ENCODE data around the gene LSAMP. TPM values are rescaled to one million over a fixed set of nuclear protein-coding genes. Genes with fewer than 3 reads are reported as not detected.

The LSAMP gene
- total and polyA plus RNA-seq, 2 of the 13 experiments (the other 11 are each of a cell fraction or from before 2014, with no cell fraction given), result not detected

GRCh38 chr3:116238846-116239565, 206.3 kb downstream of the LSAMP start:
- no peaks in the 10 kb centered on the region for H3K9me3 ChIP-seq (ENCODE audit: low read length)
- in situ Hi-C loops (cut with HindIII; ENCODE audit: extremely low pct_ligation_motif_present, low pct_unique_long_range_greater_than_20kb), result no loop called here
- CTCF ChIA-PET (ENCODE audit: low intra/inter-chr PET ratio, low total read pairs), result no interaction called here

More at GRCh38 chr3:116238846-116239565, 206.3 kb downstream of the LSAMP start:
- Histone ChIP-seq H3K27ac (ENCODE audit: extremely low read length, insufficient read depth, low read length) (no peak overlapping the region), H3K4me2 (ENCODE audit: low read depth, low read length) (no peak overlapping the region), H4K20me1 (ENCODE audit: insufficient read depth, low read length) (no peaks in the 10 kb centered on the region), H3K4me3 (replicated peaks in 1 of 3; ENCODE audit: insufficient read depth in 1 of 3, low read depth in 2 of 3, low read length in 3 of 3) (no peak overlapping the region), H3K36me3 (replicated peaks in 1 of 2; ENCODE audit: control insufficient read depth in 1 of 2, insufficient read depth in 2 of 2, low read length in 2 of 2) (no peaks in the 10 kb centered on the region), H2AFZ (ENCODE audit: low read length) (no peak overlapping the region), H3K4me1 (ENCODE audit: insufficient read depth, low read length) (no peaks in the 10 kb centered on the region), H3K9ac (ENCODE audit: insufficient read depth, low read depth, low read length) (no peak overlapping the region), H3K27me3 (ENCODE audit: control insufficient read depth in 1 of 2, insufficient read depth in 2 of 2, low read length in 2 of 2) (no peaks in the 10 kb centered on the region; a peak in 1 of 5 replicates), H3K79me2 (ENCODE audit: insufficient read depth, low read length) (no peaks in the 10 kb centered on the region)
- FAIRE-seq (no peak), ATAC-seq (no peak), DNase-seq (ENCODE audit: low spot score) (no peak)
- no TSS peak for BruUV-seq (replicated peaks)
- intact Hi-C loops (cut with micrococcal nuclease; ENCODE audit: unreplicated experiment), result no loop called here
- WGBS (ENCODE audit: low lambda C conversion rate), result 0% methylated on average over 2 of the region's 2 CpGs
- POLR2A ChIA-PET, result no interaction called here
- TF ChIP-seq TOPORS (CRISPR knock-in tag; IDR thresholded peaks at IDR 0.05) (no peak), WIZ (CRISPR knock-in tag; IDR thresholded peaks at IDR 0.05) (no peak), ZNF20 (CRISPR knock-in tag; IDR thresholded peaks at IDR 0.05) (no peak), TCF7L2 (IDR thresholded peaks at IDR 0.05; ENCODE audit: low read depth, low read length) (no peak), RBAK (CRISPR knock-in tag; IDR thresholded peaks at IDR 0.05) (no peak), ZNF446 (CRISPR knock-in tag; IDR thresholded peaks at IDR 0.05) (no peak), CENPBD1 (CRISPR knock-in tag; IDR thresholded peaks at IDR 0.05; ENCODE audit: borderline replicate concordance, low read depth) (no peak), ZNF207 (IDR thresholded peaks at IDR 0.05; ENCODE audit: borderline replicate concordance) (no peak), IRF1 (CRISPR knock-in tag; IDR thresholded peaks at IDR 0.05; ENCODE audit: low read depth) (no peak), ZNF251 (CRISPR knock-in tag; IDR thresholded peaks at IDR 0.05) (no peak), ZSCAN22 (CRISPR knock-in tag; IDR thresholded peaks at IDR 0.05) (no peak), ZNF747 (CRISPR knock-in tag; IDR thresholded peaks at IDR 0.05; ENCODE audit: borderline replicate concordance) (no peak), ZSCAN21 (CRISPR knock-in tag; IDR thresholded peaks at IDR 0.05; ENCODE audit: borderline replicate concordance) (no peak), ZNF567 (CRISPR knock-in tag; IDR thresholded peaks at IDR 0.05; ENCODE audit: borderline replicate concordance) (no peak), SNRNP70 (IDR thresholded peaks at IDR 0.05; ENCODE audit: low read depth, low read length) (no peak), DNMT3B (CRISPR knock-in tag; conservative IDR thresholded peaks at IDR 0.05) (no peak), GMEB1 (CRISPR knock-in tag; IDR thresholded peaks at IDR 0.05; ENCODE audit: borderline replicate concordance) (no peak), ZNF660 (CRISPR knock-in tag; IDR thresholded peaks at IDR 0.05; ENCODE audit: borderline replicate concordance, low read depth) (no peak), ZNF564 (CRISPR knock-in tag; IDR thresholded peaks at IDR 0.05) (no peak)

All from HepG2 (cell line).